H1 (cell line): ENCODE data around the gene TEX36. TPM values are rescaled to one million over a fixed set of nuclear protein-coding genes. Genes with fewer than 3 reads are reported as not detected.

Experiments
- CTCF ChIA-PET: fragments of 300-600 bp; sonication (Branson Sonifier 250); formaldehyde crosslinking; loops from one replicate; lab custom pipeline; 2021; ENCODE audit not compliant: partially characterized antibody; lab: Charles Lee
- POLR2A ChIA-PET: fragments of 300-600 bp; sonication (Branson Sonifier 250); formaldehyde crosslinking; loops from one replicate; lab custom pipeline; 2021; ENCODE audit warnings: inconsistent platforms; ENCODE audit not compliant: partially characterized antibody; lab: Charles Lee
- DNase-seq, 2 experiments: peaks; one replicate each; pipeline versions ENCODE4 v3.0.0 to v3.0.0-alpha.2; 2010 to 2022; ENCODE audit warnings: low spot score in 2 of 2, low read depth in 1 of 2, mixed read lengths in 1 of 2
- FAIRE-seq: peaks from 2 replicates; lab custom pipeline; 2011; peaks lifted over from hg19 to GRCh38; lab: Jason Lieb, UNC
- H2AFZ ChIP-seq: 2 replicates; pipeline ENCODE4 v1.8.1; 2012; ENCODE audit warnings: low read length, inconsistent platforms
- H2AK5ac ChIP-seq: 2 replicates; pipeline ENCODE4 v1.6.1; 2013; ENCODE audit warnings: low read depth, low read length
- H2BK120ac ChIP-seq: replicated peaks from 2 replicates; pipeline ENCODE3; 2013; ENCODE audit warnings: low read depth, low read length, inconsistent platforms
- H2BK12ac ChIP-seq: 2 replicates; pipeline ENCODE4 v1.6.1; 2013; ENCODE audit warnings: low read depth, low read length
- H2BK15ac ChIP-seq: 2 replicates; pipeline ENCODE4 v1.6.1; 2013; ENCODE audit warnings: low read length
- H2BK20ac ChIP-seq: 2 replicates; pipeline ENCODE4 v1.6.1; 2013; ENCODE audit warnings: low read length
- H2BK5ac ChIP-seq: 2 replicates; pipeline ENCODE4 v1.6.1; 2013; ENCODE audit warnings: low read depth, low read length
- H3K14ac ChIP-seq: 2 replicates; pipeline ENCODE4 v1.6.1; 2013; ENCODE audit warnings: inconsistent platforms; ENCODE audit not compliant: insufficient read length
- H3K18ac ChIP-seq: 2 replicates; pipeline ENCODE4 v1.6.1; 2013; ENCODE audit warnings: low read length; ENCODE audit errors: extremely low read depth
- H3K23ac ChIP-seq: 2 replicates; pipeline ENCODE4 v1.6.1; 2013; ENCODE audit warnings: inconsistent platforms; ENCODE audit not compliant: insufficient read length
- H3K23me2 ChIP-seq: 2 replicates; pipeline ENCODE4 v1.6.1; 2013; ENCODE audit warnings: low read depth, low read length
- H3K27ac ChIP-seq: 2 replicates; pipeline ENCODE4 v1.6.1; 2011; ENCODE audit warnings: low read depth, low read length, inconsistent platforms
- H3K27me3 ChIP-seq, 4 experiments: replicated peaks in 1 of 4; 1 replicate in 1 of 4; 2 replicates in 3 of 4; pipeline versions ENCODE4 v1.6.1 to v1.8.1; 2011 to 2013; ENCODE audit warnings: low read length in 3 of 4, mild to moderate bottlenecking in 3 of 4, inconsistent platforms in 2 of 4, mixed read lengths in 2 of 4, moderate library complexity in 1 of 4; ENCODE audit not compliant: control insufficient read depth in 3 of 4, insufficient read depth in 3 of 4; ENCODE audit errors: extremely low read depth in 1 of 4
- H3K36me3 ChIP-seq, 4 experiments: 2 replicates each; pipeline versions ENCODE4 v1.6.1 to v1.8.1; 2011 to 2013; ENCODE audit warnings: mild to moderate bottlenecking in 4 of 4, low read length in 3 of 4, moderate library complexity in 2 of 4, control low read depth in 1 of 4, inconsistent platforms in 1 of 4; ENCODE audit not compliant: insufficient read depth in 4 of 4, control insufficient read depth in 2 of 4
- H3K4ac ChIP-seq: replicated peaks from 2 replicates; pipeline ENCODE3; 2013; ENCODE audit warnings: low read length, low read depth, mixed read lengths, inconsistent platforms; ENCODE audit not compliant: insufficient read length
- H3K4me1 ChIP-seq, 4 experiments: replicated peaks in 1 of 4; 1 replicate in 1 of 4; 2 replicates in 3 of 4; pipeline versions ENCODE4 v1.6.1 to v1.8.1; 2011 to 2013; ENCODE audit warnings: low read length in 3 of 4, inconsistent platforms in 2 of 4, mixed read lengths in 1 of 4; ENCODE audit not compliant: insufficient read depth in 4 of 4, control insufficient read depth in 3 of 4
- H3K4me2 ChIP-seq, 2 experiments: 2 replicates each; pipeline versions ENCODE4 v1.6.1 to v1.8.1; 2011 to 2013; ENCODE audit warnings: low read depth in 2 of 2, low read length in 2 of 2, control low read depth in 1 of 2, inconsistent platforms in 1 of 2, mild to moderate bottlenecking in 1 of 2; ENCODE audit not compliant: insufficient read depth in 1 of 2
- H3K4me3 ChIP-seq, 4 experiments: fragments of 200-600, 300-600 bp in 1 of 4; sonication (generic), shearing (Covaris generic), sonication (Bioruptor Twin) in 1 of 4; 2 replicates each; pipeline versions ENCODE4 v1.5.1 to v1.8.1; 2011 to 2016; ENCODE audit warnings: low read length in 4 of 4, low read depth in 3 of 4, control low read depth in 2 of 4, inconsistent platforms in 2 of 4, mild to moderate bottlenecking in 2 of 4, mixed read lengths in 1 of 4, moderate library complexity in 1 of 4; ENCODE audit not compliant: insufficient read depth in 2 of 4; ENCODE audit errors: extremely low read depth in 1 of 4
- H3K56ac ChIP-seq: replicated peaks from 2 replicates; pipeline ENCODE3; 2013; ENCODE audit warnings: low read depth, mild to moderate bottlenecking, mixed read lengths, low read length, inconsistent platforms; ENCODE audit not compliant: insufficient read length
- H3K79me1 ChIP-seq: 2 replicates; pipeline ENCODE4 v1.6.1; 2013; ENCODE audit warnings: low read depth, low read length, control low read depth
- H3K79me2 ChIP-seq, 2 experiments: 2 replicates each; pipeline versions ENCODE4 v1.6.1 to v1.8.1; 2012 to 2013; ENCODE audit warnings: low read length in 2 of 2, mild to moderate bottlenecking in 2 of 2, inconsistent platforms in 1 of 2; ENCODE audit not compliant: insufficient read depth in 2 of 2, control insufficient read depth in 1 of 2
- H3K9ac ChIP-seq, 4 experiments: replicated peaks in 1 of 4; 1 replicate in 1 of 4; 2 replicates in 3 of 4; pipeline versions ENCODE4 v1.6.1 to v1.8.1; 2011 to 2013; ENCODE audit warnings: low read depth in 3 of 4, low read length in 3 of 4, control low read depth in 2 of 4, mild to moderate bottlenecking in 2 of 4, moderate library complexity in 2 of 4, inconsistent platforms in 1 of 4; ENCODE audit errors: extremely low read depth in 1 of 4
- H3K9me3 ChIP-seq, 2 experiments: 2 replicates each; pipeline versions ENCODE4 v1.6.1 to v1.8.1; 2012 to 2013; ENCODE audit warnings: mild to moderate bottlenecking in 2 of 2, moderate library complexity in 2 of 2, control low read depth in 1 of 2, inconsistent platforms in 1 of 2, low read depth in 1 of 2, low read length in 1 of 2, mixed read lengths in 1 of 2; ENCODE audit not compliant: insufficient read depth in 2 of 2
- H4K20me1 ChIP-seq, 2 experiments: replicated peaks in 1 of 2; 2 replicates each; pipeline versions ENCODE3 to v1.8.1; 2011 to 2013; ENCODE audit warnings: inconsistent platforms in 2 of 2, low read length in 2 of 2, mild to moderate bottlenecking in 1 of 2; ENCODE audit not compliant: insufficient read depth in 2 of 2, control insufficient read depth in 1 of 2
- H4K5ac ChIP-seq: 2 replicates; pipeline ENCODE4 v1.6.1; 2013; ENCODE audit warnings: low read length, low read depth, mixed read lengths, inconsistent platforms; ENCODE audit not compliant: insufficient read length
- H4K8ac ChIP-seq: 2 replicates; pipeline ENCODE4 v1.8.0; 2013; ENCODE audit warnings: mild to moderate bottlenecking, moderate library complexity, low read length, inconsistent platforms; ENCODE audit not compliant: insufficient read depth; ENCODE audit errors: extremely low read depth
- H4K91ac ChIP-seq: replicated peaks from 2 replicates; pipeline ENCODE3; 2013; ENCODE audit warnings: low read length, mixed read lengths, inconsistent platforms; ENCODE audit not compliant: insufficient read length
- CHD2 ChIP-seq: IDR thresholded peaks from 2 replicates; pipeline ENCODE4 v1.6.1; 2012; ENCODE audit warnings: low read length, improper control_type of control experiment
- FOSL1 ChIP-seq: IDR thresholded peaks from 2 replicates; pipeline ENCODE4 v1.6.1; 2011; ENCODE audit warnings: mild to moderate bottlenecking, low read depth, low read length, moderate library complexity; ENCODE audit not compliant: insufficient read depth
- HDAC2 ChIP-seq, 2 experiments: fragments of 300-600 bp in 1 of 2; sonication (generic) in 1 of 2; IDR thresholded peaks; 2 replicates each; pipeline ENCODE4 v1.6.1; 2011 to 2012; ENCODE audit warnings: low read depth in 2 of 2, low read length in 2 of 2, mild to moderate bottlenecking in 2 of 2, moderate library complexity in 2 of 2, borderline replicate concordance in 1 of 2, inconsistent platforms in 1 of 2
- HDAC6 ChIP-seq: IDR thresholded peaks from one replicate; pipeline ENCODE4 v1.7.1; 2012; ENCODE audit warnings: low read depth, mild to moderate bottlenecking, inconsistent platforms, low read length, moderate library complexity
- KDM1A ChIP-seq: fragments of 200-600, 300-600 bp; sonication (generic); IDR thresholded peaks from 2 replicates; pipeline ENCODE4 v1.7.1; 2016; ENCODE audit warnings: mild to moderate bottlenecking, low read length, borderline replicate concordance
- RFX5 ChIP-seq: IDR thresholded peaks from 2 replicates; pipeline ENCODE4 v1.6.1; 2011; ENCODE audit warnings: low read depth, low read length, improper control_type of control experiment, borderline replicate concordance
- SP1 ChIP-seq: IDR thresholded peaks from 2 replicates; pipeline ENCODE4 v1.6.1; 2011; ENCODE audit warnings: low read depth, low read length
- TCF12 ChIP-seq: IDR thresholded peaks from 2 replicates; pipeline ENCODE4 v1.6.1; 2011; ENCODE audit warnings: low read depth, mild to moderate bottlenecking, low read length
- YY1 ChIP-seq: IDR thresholded peaks from 2 replicates; pipeline ENCODE4 v1.6.1; 2011; ENCODE audit warnings: low read depth, mild to moderate bottlenecking, low read length
- ZNF274 ChIP-seq: IDR thresholded peaks from 2 replicates; pipeline ENCODE4 v1.7.0; 2012; ENCODE audit warnings: low read length, borderline replicate concordance; ENCODE audit errors: extremely low read depth
- WGBS, 2 experiments: shearing (Covaris generic) in 1 of 2; methylation state at CpG; one replicate each; pipeline versions ENCODE4 v1.1.6 to v1.1.7; 2013 to 2015; ENCODE audit warnings: low lambda C conversion rate in 2 of 2, mixed read lengths in 2 of 2, inconsistent platforms in 1 of 2, low coverage in 1 of 2, missing lambda C conversion rate in 1 of 2; ENCODE audit not compliant: insufficient replicate concordance in 2 of 2, insufficient coverage in 1 of 2, insufficient read length in 1 of 2; ENCODE audit errors: extremely low coverage in 1 of 2, missing lambda C conversion rate in 1 of 2; 5-methylcytosine and 5-hydroxymethylcytosine counted together
- polyA plus RNA-seq, 7 experiments: library from polyadenylated mRNA; depleted of rRNA in 3 of 7; stranded (reverse) in 5 of 7; unstranded in 2 of 7; fragments of >200 nt in 5 of 7; fragments of 200-250 nt in 2 of 7; gene quantifications; 1 replicate in 5 of 7; 2 replicates in 1 of 7; 4 replicates in 1 of 7; pipeline versions ENCODE4 v1.2.1 to v1.2.3, GENCODE V29; 2011 to 2013; ENCODE audit warnings: missing spikeins in 2 of 7, mixed read lengths in 2 of 7
- total RNA-seq: library from RNA; stranded (reverse); fragmentation: NEBNext Ultra II Directional; extraction: Animal tissue kit (Norgen Biotek cat#: 25700); gene quantifications from 2 replicates; pipeline ENCODE4 v1.2.1, GENCODE V29; 2021
- TF ChIP-seq, protein P1 (sequence below): IDR thresholded peaks from 2 replicates; pipeline ENCODE4 v1.6.1; 2011; ENCODE audit warnings: low read length, improper control_type of control experiment

Gene TEX36
- total and polyA plus RNA-seq, 2 of the 8 experiments (the other 6 are each of a cell fraction or from before 2014, with no cell fraction given), result not detected

DNA sequence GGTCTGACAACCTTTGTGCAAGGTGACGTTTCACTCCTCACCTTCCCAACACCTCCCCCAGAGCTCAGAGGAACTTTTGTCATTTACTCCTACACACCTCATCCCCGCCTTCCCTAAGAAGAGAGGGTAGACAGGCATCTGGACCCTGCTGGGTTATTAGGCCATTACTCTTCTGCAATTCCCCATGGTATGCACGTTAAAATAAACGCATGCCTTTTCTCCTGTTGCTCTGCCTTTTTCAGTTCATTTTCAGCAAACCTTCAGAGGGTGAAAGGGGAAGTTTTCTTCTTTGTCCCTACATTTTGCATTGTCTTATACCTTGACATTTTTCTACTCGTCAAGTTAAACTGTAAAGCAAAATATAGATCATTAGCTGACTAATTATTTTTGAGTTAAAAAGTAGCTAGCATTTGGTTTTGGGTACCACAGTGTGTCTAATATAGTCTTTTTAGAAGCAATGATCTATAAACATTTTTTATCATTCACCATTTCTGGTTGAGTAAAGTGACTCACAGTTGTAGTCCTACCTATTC is 26.1 kb upstream of the TEX36 start:
- Histone ChIP-seq H3K9me3 (no peaks in the 10 kb centered on the region), H4K5ac (no peak overlapping the region), H4K8ac (no peak overlapping the region), H3K23ac (no peak overlapping the region), H3K14ac (no peak overlapping the region), H3K18ac (no peak overlapping the region), H2BK5ac (no peak overlapping the region), H3K27ac (no peak overlapping the region), H2AFZ (no peak overlapping the region), H2BK20ac (no peak overlapping the region), H2BK120ac (no peak overlapping the region), H3K56ac (no peak overlapping the region), H3K9ac (no peak overlapping the region), H4K20me1 (no peaks in the 10 kb centered on the region), H4K91ac (no peak overlapping the region), H3K27me3 (no peaks in the 10 kb centered on the region; a peak in 1 of 7 replicates), H3K4me3 (no peak overlapping the region), H3K79me2 (no peaks in the 10 kb centered on the region), H2BK15ac (no peak overlapping the region), H3K23me2 (no peaks in the 10 kb centered on the region), H3K4me2 (no peak overlapping the region), H2AK5ac (no peak overlapping the region), H3K79me1 (no peaks in the 10 kb centered on the region), H3K4me1 (peaks cover 0 to 3% (median 0%) of the 10 kb centered on the region in 4 experiments; a peak in 1 of 7 replicates), H3K36me3 (no peaks in the 10 kb centered on the region), H3K4ac (no peak overlapping the region), H2BK12ac (no peak overlapping the region)
- FAIRE-seq (no peak), DNase-seq (no peak)
- CTCF ChIA-PET, result no interaction called here
- WGBS, 2 experiments, result 74% methylated on average over 5 of the region's 5 CpGs; no CpG with 5 or more reads in 1 of the 2 experiments
- POLR2A ChIA-PET, result interaction anchor here (1.2 to 1.7 kb wide), 2 partner anchors 10 kb away, joined by 4 read pairs; partner anchors contain the start of gene EDRF1
- TF ChIP-seq HDAC6 (no peak), CHD2 (no peak), KDM1A (no peak), TCF12 (no peak), SP1 (no peak), HDAC2 (IDR thresholded peaks at IDR 0.05; ENCODE audit: borderline replicate concordance in 1 of 2, low read depth in 2 of 2, low read length in 2 of 2) (no peak), FOSL1 (no peak), YY1 (no peak), RFX5 (no peak), ZNF274 (no peak)
- TF ChIP-seq, protein P1, sequence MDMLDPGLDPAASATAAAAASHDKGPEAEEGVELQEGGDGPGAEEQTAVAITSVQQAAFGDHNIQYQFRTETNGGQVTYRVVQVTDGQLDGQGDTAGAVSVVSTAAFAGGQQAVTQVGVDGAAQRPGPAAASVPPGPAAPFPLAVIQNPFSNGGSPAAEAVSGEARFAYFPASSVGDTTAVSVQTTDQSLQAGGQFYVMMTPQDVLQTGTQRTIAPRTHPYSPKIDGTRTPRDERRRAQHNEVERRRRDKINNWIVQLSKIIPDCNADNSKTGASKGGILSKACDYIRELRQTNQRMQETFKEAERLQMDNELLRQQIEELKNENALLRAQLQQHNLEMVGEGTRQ, result no peak
